A172 (cell line): ENCODE measurements around the gene TMEM131L. TPM values are rescaled to one million over a fixed set of nuclear protein-coding genes. Genes with fewer than 3 reads are reported as not detected.
A peak's percentile ranks its signal among the peaks of the same experiment; 100 is the strongest.

Experiments
- DNase-seq: peaks from one replicate; pipeline ENCODE4 v3.0.0-alpha.2; 2015; ENCODE audit warnings: low spot score
- total RNA-seq: library from RNA; depleted of rRNA; stranded (reverse); fragments of >200 nt; shearing (Covaris generic); gene quantifications from 2 replicates; pipeline ENCODE4 v1.2.3, GENCODE V29; 2014

Gene TMEM131L
- total RNA-seq, 1 experiment from 2014 or later, result 9.0 TPM

DNA sequence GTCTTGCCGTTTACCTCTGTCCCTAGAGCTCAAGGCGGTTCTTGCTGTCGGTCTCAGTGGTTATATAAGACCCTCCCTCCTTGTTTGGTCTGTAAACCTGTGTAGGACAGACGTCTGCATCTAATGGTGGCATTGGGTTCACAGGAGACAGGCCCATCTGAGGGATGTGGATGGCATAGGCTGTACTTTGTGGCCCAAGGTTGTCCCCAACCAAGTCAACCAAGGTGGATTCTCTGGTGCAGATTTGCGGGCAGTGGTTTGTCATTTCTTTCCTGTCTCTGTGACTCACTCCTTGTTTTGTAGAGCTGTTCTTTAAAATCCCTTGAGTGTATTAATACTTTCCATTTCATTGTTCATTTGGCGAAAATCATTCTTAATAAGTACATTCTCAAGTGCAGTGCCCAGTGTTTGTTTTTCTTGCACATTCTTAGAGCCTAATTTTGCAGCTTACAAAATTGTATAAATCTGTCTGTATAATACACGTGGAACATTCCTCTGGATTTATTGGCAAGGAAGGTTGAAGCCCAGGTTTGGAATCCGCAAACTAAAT lies 149.9 kb downstream of the TMEM131L start:
- DNase-seq, result no peak

GRCh38 chr4:153618833-153619232 lies 152.7 kb downstream of the TMEM131L start:
- no peak for DNase-seq

- DNase-seq, result no peak
These were observed 153.7 kb downstream of the TMEM131L start for GRCh38 chr4:153619811-153620210.

DNA sequence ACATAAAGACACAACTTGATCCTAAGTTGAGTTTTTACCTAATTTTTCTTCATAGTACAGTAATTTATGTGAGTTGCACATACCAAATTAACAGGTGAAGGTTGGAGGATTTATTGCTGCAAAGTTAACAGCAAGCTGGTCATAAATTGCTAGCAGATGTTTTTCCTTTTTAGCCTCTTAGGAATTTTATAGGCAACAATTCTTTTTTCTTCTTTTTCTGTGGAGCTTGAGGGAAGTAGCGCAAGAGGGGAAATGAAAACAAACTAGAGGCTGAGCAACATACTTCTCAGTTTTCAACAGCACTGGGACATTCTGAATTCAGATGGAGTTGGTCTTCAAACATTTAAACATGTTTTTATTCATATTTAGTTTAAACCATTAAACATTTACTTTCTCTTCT lies 154.2 kb downstream of the TMEM131L start:
- no peak for DNase-seq

DNA sequence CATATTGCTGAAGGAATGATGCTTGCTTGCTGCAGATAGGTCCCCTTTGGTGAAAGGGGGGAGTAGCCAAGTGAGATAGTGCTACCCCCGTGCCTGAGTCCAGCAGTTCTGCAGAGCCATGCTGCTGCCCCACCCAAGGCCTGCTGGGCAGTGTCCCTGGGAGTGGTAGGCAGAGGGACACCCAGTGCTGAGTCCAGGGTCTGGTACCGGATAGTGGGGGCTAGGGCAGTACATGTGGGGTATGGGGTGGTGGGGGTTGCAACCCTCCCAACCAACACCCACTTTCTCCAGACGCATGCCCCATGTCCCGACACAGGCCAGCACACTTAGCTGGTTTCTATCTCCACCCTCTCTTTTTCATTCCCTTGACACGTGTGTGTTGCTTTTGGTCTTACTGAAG lies 155.9 kb downstream of the TMEM131L start:
- no peak for DNase-seq

GRCh38 chr4:153622778-153623240 lies 156.6 kb downstream of the TMEM131L start:
- no peak for DNase-seq

- no peak for DNase-seq
These were observed 157.3 kb downstream of the TMEM131L start for GRCh38 chr4:153623491-153623890.

DNA sequence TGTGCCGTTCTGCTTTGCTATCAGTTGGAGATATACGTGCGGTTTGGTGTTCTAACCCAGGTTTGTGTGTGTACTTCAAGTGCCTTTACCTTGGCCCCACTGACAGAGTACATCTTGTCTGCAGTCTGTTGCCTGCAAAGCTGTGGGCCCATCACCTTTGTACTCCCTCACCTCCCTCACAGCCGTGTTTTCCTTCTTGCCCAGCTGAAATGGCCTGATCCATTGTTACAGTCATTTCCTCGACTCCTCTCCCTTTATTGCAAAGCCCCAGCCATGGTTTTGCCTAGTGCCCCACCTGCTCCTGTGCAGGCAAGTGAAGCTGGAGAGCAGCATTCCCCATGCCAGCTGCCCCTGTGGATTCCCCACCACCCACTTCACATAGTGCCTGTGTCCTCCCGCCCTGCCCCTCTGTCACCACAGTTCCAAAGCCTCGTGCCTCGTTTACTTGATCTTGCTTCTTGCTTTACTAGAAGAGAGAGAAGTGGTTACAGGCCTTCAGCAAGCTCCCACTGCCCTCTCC lies 162.7 kb downstream of the TMEM131L start:
- DNase-seq, result no peak

DNA sequence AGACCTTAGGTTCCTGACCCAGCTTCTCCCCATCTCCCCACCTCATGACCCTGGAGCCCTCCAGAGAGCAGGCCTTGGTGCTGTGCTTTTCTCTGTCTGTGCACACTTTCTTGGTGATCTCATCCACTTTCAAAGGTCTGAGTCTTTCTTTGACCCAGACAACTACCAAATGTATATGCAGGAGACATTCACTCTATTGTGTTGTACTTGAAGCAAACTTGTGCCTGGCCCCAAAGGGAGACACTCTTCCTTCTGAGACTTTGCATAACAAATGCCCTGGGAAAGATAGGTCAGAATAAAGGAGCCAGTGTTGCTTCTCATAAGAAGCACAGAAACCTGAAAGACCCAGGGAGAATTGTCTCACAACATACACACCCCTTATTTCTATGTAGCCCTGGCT lies 163.6 kb downstream of the TMEM131L start:
- no peak for DNase-seq

DNA sequence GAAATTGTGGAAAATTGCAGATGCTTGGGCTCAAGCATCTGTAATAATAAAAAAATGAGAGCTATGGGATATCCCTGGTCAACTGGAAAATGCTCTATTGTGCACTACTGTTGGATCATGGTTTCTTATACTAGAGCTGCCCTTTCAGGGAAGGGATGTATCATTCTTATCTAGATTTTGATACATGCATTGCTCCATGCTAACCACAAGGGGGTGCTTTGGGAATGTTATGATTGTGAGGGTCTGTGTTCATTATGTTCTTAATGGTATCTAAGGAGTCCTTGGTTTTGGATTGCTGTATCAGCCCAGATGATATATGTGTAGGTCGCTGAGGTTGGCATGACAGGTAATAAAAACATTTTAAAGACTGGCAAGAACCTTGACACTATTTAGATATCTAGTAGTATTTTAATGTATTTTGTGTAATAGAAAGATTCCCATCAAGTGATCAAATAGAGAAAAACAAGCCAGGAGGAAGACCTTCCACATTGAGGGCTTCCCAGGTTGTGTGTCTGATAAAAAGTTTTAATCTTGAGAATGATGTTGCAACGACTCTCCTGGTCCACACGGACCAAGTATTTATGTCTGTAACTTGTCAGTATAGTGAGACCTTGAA lies 168.7 kb downstream of the TMEM131L start:
- DNase-seq, result no peak

GRCh38 chr4:153635846-153636245 lies 169.7 kb downstream of the TMEM131L start:
- DNase-seq, result no peak

DNA sequence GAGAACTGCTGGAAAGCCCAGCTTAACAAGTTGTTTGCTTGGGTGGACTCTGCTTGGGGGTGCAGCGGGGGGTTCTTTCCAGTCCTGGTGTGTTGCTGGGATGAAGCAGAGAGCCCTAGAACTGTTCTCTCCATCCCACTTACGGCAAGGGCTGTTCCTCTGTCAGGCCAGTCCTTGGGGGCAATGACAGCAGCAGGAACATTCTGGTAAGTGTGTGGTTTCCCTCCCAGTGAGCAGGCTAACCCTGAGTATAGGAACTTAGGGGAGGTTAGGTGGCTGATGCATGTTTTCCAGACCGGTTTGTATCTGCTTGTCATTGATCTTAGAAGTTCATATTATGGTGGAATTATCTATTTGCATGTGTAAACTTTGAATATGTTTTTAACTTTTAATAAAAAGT lies 171.0 kb downstream of the TMEM131L start:
- no peak for DNase-seq

- DNase-seq, result no peak
These were observed 171.9 kb downstream of the TMEM131L start for GRCh38 chr4:153638011-153638410.

GRCh38 chr4:153638999-153639398 lies 172.8 kb downstream of the TMEM131L start:
- no peak for DNase-seq

DNA sequence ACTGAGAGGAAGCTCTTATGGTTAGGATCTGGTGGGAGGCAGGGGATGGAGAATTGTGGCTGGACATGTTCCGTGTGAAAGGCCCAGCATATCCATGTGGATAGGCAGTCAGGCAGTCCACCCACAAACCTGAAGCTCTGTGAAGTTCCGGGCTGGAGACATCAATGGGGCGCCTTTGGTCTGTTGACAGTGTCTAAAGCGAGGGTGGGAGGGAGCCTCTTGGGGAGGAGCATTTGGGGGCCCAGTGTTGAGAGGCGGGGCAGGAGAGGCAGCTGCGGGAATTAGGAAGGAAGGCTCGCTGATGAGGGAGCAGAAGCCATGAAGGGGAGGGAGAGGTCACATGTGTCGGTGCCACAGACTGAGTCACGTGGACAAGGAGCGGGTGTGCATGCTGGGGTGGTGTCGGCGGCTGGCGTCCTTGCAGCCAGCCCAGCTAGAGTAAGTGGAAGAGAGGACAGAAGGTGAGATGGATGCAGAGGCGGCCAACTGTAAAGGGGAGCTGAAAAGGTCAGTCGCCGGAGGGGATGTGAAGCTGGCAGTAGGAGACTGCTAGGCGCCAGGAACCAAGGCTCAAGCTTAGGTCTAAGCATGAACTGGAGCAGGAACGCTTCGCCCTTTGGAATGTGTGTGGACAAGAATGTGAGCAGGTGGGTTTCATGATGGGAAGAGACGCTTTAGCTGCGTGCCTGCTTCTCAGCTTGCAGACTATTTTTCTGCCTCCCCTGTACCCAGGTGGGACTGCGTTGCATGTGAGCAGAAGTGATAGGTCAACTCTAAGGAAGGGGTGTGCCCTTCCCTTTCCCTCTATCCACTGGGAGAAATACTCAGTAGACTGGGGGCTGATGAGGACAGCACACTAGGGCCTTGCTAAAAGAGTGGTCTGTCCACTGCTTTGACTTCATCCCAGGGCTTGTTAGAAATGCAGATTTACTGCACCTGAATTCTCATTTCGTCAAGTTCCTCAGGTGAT lies 174.0 kb downstream of the TMEM131L start:
- no peak for DNase-seq

- DNase-seq, result no peak
These were observed 175.4 kb downstream of the TMEM131L start for GRCh38 chr4:153641532-153641931.

DNA sequence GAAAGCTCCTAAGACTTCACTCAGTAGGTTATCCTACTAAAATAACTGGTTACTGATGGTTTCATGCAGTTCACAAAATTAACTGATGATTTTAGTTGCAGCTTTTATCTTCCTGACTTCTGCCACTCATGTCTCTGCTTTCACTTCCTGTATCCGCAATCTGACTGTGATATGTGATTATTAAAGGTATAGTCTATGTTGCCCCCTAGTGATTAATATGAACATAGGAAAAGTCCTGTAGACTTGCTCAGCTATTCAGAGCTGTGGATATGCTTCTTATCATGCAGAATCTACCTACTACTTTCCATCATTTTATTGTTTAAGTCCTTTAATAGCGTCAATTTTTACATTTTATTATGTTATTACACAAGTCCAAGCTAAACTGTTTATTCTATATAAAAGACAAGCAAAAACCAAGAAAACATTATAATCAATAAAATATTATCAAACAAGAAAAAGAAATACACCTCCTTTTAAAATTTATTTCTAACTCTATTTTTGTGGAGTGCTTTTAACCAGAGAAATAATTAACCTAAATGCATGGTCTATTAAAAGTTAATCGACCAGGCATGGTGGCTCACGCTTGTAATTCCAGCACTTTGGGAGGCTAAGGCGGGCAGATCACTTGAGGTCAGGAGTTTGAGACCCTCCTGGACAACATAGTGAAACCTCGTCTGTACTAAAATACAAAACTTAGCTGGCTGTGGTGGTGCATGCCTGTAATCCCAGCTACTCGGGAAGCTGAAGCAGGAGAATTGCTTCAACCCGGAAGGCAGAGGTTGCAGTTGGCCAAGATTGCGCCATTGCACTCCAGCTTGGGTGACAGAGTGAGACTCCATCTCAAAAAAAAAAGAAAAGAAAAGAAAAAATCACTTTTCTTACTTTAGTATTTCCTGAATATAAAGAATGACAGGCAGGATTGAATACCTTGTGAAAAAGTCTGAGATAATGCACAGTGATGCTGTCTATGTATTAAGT lies 177.5 kb downstream of the TMEM131L start:
- peak; percentile 49 for DNase-seq

DNA sequence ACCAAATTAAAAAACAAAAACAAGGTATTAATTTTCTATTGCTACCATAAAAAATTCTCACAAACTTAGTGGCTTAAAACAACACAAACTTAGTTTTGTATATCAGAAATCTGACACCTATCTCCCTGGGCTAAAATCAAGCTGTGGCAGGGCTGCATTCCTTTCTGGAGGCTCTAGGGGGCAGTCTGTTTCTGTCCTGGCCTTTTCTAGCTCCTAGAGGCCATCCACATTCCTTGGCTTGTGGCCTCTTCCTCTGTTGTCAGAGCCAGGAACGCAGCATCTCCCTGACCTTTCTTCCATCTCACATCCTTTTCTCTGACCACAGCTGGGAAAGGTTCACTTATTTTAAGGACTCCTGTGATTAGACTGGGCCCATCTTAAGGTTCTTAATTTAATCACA lies 179.0 kb downstream of the TMEM131L start:
- DNase-seq, result no peak

DNA sequence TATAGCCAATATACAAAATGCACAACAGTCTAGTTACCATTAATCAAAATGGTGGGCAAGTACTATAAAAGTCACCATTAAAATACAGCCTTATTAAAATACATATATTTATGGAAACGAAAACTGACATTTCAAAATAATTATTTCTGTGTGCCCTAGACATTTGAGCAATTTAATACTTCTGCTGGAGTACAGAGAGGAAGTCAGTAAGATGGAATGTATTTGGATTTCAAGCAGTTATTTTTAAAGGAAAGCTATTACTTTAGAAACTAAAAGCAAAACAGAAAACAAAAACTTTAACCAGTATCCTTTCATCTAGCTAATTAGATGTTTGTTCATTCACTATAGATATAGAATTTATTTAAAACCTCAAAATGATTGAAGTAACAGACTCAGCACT lies 180.1 kb downstream of the TMEM131L start:
- no peak for DNase-seq

- DNase-seq, result no peak
These were observed 180.8 kb downstream of the TMEM131L start for GRCh38 chr4:153646978-153647377.

DNA sequence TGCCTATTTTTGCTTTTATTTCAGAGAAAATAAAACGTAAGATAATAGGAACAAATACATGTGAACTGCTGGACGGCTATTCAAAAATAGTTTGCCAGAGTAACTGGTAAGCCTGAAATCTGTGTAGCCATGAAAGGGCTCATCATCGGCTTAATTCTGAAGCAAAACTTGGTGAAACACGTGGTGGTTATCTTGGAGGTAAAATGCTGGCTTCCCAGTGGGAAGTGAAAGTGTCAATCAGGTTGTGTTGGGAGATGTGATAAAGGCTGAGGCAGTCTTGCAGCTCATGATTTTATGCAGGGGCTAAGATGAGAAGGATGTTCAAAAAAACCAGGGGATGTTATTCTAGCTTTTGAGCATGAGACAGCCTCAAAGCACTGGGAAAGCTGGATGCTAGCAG lies 181.8 kb downstream of the TMEM131L start:
- DNase-seq, result no peak
